ENCODE data around the gene PPIF.

Gene PPIF

GRCh38 chr10:79399223-79399831 lies 52.1 kb downstream of the PPIF start:
- DNase-seq (ENCODE audit: low read depth), result peak; percentile 99
- no peak for TF ChIP-seq CTCF (conservative IDR thresholded peaks at IDR 0.05; ENCODE audit: low read depth, low read length)
- peak overlapping the region; percentile 21 for H3K4me3 ChIP-seq (ENCODE audit: low read depth, low read length)

GRCh38 chr10:79400146-79401004 lies 53.1 kb downstream of the PPIF start:
- H3K4me3 ChIP-seq (ENCODE audit: low read depth, low read length), result no peak overlapping the region
- DNase-seq (ENCODE audit: low read depth), result peak; percentile 48
- TF ChIP-seq CTCF (conservative IDR thresholded peaks at IDR 0.05; ENCODE audit: low read depth, low read length), result peak; percentile 75

DNA sequence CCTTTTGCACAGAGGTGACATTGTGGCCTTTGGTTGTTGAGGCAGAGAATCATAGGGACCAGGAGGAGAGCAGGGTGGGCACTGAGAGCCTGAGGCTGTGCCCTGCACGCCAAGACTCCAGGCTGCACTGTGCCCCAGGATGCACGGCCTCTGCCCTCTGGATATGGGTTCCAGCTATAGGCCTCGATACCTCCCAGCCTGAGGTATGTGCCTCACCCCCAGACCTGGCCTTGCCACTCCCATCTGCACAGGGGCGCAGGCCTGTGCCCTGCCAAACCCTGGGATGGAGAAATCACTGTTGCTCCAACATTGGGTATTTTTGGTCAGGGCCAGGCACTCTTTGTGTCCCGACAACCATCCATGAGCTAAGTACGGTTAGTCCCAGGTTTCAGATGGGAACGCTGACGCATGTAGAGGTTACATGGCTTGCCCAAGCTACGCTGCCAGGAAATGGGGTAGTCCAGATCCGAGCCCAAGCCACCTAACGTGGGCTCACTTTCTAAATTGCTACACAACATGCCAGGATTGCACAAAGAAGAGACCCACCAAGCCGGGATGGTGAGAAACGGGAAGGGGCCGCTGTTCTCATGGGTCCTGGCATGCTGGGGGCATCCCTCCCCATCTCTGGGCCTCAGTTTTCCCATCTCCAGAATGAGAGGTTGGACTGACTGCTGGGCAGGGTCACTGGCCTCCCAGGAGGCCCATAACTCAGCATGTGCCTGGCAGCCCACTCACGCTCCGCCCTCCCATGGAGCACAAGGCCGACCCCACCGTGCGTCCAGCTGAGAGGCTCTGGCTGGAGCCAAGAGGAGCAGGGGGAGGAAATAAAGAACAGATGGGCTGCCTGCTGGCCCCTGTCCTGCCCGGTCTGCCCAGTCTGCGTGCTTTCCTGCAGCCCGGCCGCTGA lies 54.0 kb downstream of the PPIF start:
- DNase-seq (ENCODE audit: low read depth), result peak; percentile 95
- TF ChIP-seq CTCF (conservative IDR thresholded peaks at IDR 0.05; ENCODE audit: low read depth, low read length), result no peak
- H3K4me3 ChIP-seq (ENCODE audit: low read depth, low read length), result no peak overlapping the region

- TF ChIP-seq CTCF (conservative IDR thresholded peaks at IDR 0.05; ENCODE audit: low read depth, low read length), result no peak
- DNase-seq (ENCODE audit: low read depth), result no peak
- H3K4me3 ChIP-seq (ENCODE audit: low read depth, low read length), result no peak overlapping the region
These were observed 55.3 kb downstream of the PPIF start for GRCh38 chr10:79402625-79402946.

DNA sequence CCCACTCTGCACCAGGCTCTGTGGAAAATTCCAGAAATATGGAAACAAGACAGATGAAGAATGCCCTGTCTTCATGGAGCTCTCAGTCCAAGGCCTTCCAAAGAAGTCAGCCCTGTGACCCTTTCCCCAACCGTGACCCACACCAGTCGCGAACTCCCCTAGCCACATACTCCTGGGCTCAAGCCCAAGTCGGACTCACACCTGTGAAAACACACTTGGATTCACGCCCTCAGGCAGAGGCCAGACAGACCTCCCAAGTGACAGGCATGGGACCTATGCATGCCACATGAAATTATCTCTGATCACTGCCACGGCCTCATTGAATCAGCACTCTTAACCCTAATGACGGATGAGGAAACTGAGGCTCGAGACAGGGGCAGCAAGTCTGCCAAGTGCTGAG lies 55.7 kb downstream of the PPIF start:
- peak; percentile 33 for DNase-seq (ENCODE audit: low read depth)
- H3K4me3 ChIP-seq (ENCODE audit: low read depth, low read length), result no peak overlapping the region
- no peak for TF ChIP-seq CTCF (conservative IDR thresholded peaks at IDR 0.05; ENCODE audit: low read depth, low read length)

DNA sequence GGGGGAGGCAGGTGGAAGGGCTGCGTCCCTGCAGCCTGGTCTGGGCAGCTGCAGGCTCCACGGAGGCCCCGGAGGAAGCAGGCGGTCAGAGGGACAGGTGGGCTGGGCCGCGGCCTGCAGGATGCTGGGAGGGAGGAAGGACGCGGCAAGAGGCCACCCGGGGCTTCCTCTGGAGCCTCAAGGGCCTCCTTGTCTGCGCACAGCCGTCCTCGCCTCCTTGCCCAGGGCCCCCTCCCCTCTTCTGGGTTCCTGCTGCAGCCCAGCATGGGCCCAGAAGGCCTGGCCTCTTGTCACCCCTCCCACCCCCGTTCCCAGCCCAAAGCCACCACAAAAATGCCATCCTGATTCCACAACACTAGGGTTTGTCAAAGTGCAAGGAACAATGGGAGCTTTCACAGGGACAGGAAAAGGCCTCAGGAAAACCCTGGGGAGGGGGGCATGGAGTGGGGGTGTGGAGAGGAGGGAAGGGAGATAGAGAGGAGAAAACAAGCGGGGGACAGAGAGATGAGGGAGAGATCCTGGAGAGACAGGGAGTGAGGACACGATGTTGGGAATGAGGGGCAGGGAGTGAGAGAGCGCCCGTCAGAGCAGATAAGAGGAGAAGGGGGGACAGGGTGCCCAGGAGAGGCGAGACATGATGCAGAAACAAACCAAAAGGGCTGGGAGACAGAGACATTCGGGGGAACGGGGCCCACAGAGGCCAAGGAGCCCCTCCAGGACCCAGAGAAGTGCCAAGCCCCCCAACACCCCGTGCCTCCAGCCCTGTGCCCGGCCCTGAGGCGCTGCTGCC lies 56.4 kb downstream of the PPIF start:
- TF ChIP-seq CTCF (conservative IDR thresholded peaks at IDR 0.05; ENCODE audit: low read depth, low read length), result no peak
- peak overlapping the region; percentile 3 for H3K4me3 ChIP-seq (ENCODE audit: low read depth, low read length)
- DNase-seq (ENCODE audit: low read depth), result peak; percentile 71

All from choroid plexus epithelial cell (primary cell).